ENCODE measurements around the gene EPN3.

GRCh38 chr17:50563092-50563511 lies 30.6 kb downstream of the EPN3 start:
- TF ChIP-seq POLR2A (IDR thresholded peaks at IDR 0.05) (no peak), CTCF (IDR thresholded peaks at IDR 0.05) (no peak), EP300 (IDR thresholded peaks at IDR 0.05) (no peak), POLR2AphosphoS5 (IDR thresholded peaks at IDR 0.05) (no peak)
